Subcutaneous adipose tissue (tissue), 4 donors: ENCODE data around the gene DLAT. TPM values are rescaled to one million over a fixed set of nuclear protein-coding genes. Genes with fewer than 3 reads are reported as not detected.

Experiments
- small RNA-seq: library from RNA; depleted of rRNA; stranded (forward); fragments of <200 nt; gene quantifications from one replicate; pipeline ENCODE3, GENCODE V24; 2016
- total RNA-seq, 4 donors: library from RNA; depleted of rRNA; stranded (reverse); fragments of >200 nt; gene quantifications; one replicate each; pipeline ENCODE4 v1.1.0, GENCODE V29; 2016
- TF ChIP-seq, protein P1 (sequence below): fragments of 450-650 bp; IDR thresholded peaks from one replicate; pipeline ENCODE4 v1.5.1; 2016; ENCODE audit warnings: low read depth, mild to moderate bottlenecking, control low read depth, antibody characterized with exemption, moderate library complexity

DLAT gene
- total RNA-seq, 4 donors from 2014 or later: 24.1 to 51.0 (median 28.6) TPM

- TF ChIP-seq, protein P1, sequence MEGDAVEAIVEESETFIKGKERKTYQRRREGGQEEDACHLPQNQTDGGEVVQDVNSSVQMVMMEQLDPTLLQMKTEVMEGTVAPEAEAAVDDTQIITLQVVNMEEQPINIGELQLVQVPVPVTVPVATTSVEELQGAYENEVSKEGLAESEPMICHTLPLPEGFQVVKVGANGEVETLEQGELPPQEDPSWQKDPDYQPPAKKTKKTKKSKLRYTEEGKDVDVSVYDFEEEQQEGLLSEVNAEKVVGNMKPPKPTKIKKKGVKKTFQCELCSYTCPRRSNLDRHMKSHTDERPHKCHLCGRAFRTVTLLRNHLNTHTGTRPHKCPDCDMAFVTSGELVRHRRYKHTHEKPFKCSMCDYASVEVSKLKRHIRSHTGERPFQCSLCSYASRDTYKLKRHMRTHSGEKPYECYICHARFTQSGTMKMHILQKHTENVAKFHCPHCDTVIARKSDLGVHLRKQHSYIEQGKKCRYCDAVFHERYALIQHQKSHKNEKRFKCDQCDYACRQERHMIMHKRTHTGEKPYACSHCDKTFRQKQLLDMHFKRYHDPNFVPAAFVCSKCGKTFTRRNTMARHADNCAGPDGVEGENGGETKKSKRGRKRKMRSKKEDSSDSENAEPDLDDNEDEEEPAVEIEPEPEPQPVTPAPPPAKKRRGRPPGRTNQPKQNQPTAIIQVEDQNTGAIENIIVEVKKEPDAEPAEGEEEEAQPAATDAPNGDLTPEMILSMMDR: no peak
These were observed 78.2 kb downstream of the DLAT start for GRCh38 chr11:112103446-112103845.

GRCh38 chr11:112106070-112106469 is 80.9 kb downstream of the DLAT start:
- TF ChIP-seq, protein P1: no peak

Small RNAs within 50 kb of the gene (small RNA-seq; reads per million reads assigned to genes)
- gene AP000907.3 (not detected), gene RNU6-893P (not detected)

Other genes with a start within 250 kb of the DLAT start
- 10 to 100 TPM; 29.3 to 75.5 (median 49.0) TPM for gene ALG9, start 153.8 kb upstream of the DLAT start, total RNA-seq
- gene FDXACB1, start 146.2 kb upstream of the DLAT start, total RNA-seq: 1 to 10 TPM; 1.1 to 2.3 (median 1.9) TPM
- 10 to 100 TPM; 19.4 to 30.9 (median 24.6) TPM for gene CFAP68, start 145.9 kb upstream of the DLAT start, total RNA-seq
- gene CRYAB, start 113.6 kb upstream of the DLAT start, total RNA-seq: 1,000 to 10,000 TPM in 1 of 4 donors, 100 to 1,000 TPM in 3; 295 to 1,416 (median 399) TPM
- 1 to 10 TPM; 1.4 to 3.6 (median 2.4) TPM for gene HSPB2, start 112.7 kb upstream of the DLAT start, total RNA-seq
- 1 to 10 TPM in 3 of 4 donors, not detected in 1; 3.5 to 7.5 (median 4.1) TPM for gene C11orf52, start 106.5 kb upstream of the DLAT start, total RNA-seq
- gene DIXDC1, start 88.1 kb upstream of the DLAT start, total RNA-seq: 10 to 100 TPM; 29.6 to 71.8 (median 56.5) TPM
- 10 to 100 TPM in 1 of 4 donors, 1 to 10 TPM in 3; 1.3 to 10.4 (median 3.3) TPM for gene PIH1D2, start 48.6 kb downstream of the DLAT start, total RNA-seq
- 10 to 100 TPM; 15.0 to 18.5 (median 18.0) TPM for gene NKAPD1, start 48.9 kb downstream of the DLAT start, total RNA-seq
- gene TIMM8B, start 61.3 kb downstream of the DLAT start, total RNA-seq: 10 to 100 TPM; 30.9 to 56.6 (median 48.0) TPM
- 100 to 1,000 TPM in 2 of 4 donors, 10 to 100 TPM in 2; 73.8 to 153 (median 103) TPM for gene SDHD, start 61.5 kb downstream of the DLAT start, total RNA-seq
- 10 to 100 TPM in 3 of 4 donors, 1 to 10 TPM in 1; 9.2 to 81.6 (median 27.6) TPM for gene IL18, start 138.7 kb downstream of the DLAT start, total RNA-seq
- gene TEX12, start 142.0 kb downstream of the DLAT start, total RNA-seq: 1 to 10 TPM in 3 of 4 donors, not detected in 1; 1.1 to 1.5 (median 1.5) TPM
- 1 to 10 TPM; 2.1 to 6.4 (median 4.1) TPM for gene BCO2, start 150.1 kb downstream of the DLAT start, total RNA-seq
- 10 to 100 TPM; 19.8 to 40.1 (median 25.6) TPM for gene PTS, start 201.0 kb downstream of the DLAT start, total RNA-seq
- not detected for gene PLET1, start 235.5 kb downstream of the DLAT start, total RNA-seq